Left renal cortex interstitium (tissue), 4 donors: Measurements from ENCODE around the gene DEAF1. TPM values are rescaled to one million over a fixed set of nuclear protein-coding genes. Genes with fewer than 3 reads are reported as not detected.

Experiments used
- DNase-seq, 4 donors: peaks; one replicate each; pipeline ENCODE4 v3.0.0-alpha.2; 2013; ENCODE audit warnings: low read depth in 4 of 4, low spot score in 2 of 4, missing footprints in 1 of 4
- polyA plus RNA-seq, 4 donors: library from polyadenylated mRNA; unstranded; fragments of 120-200 nt; gene quantifications; one replicate each; pipeline ENCODE4 v1.2.1, GENCODE V29; 2013; ENCODE audit not compliant: insufficient read length in 4 of 4

DEAF1 gene
- polyA plus RNA-seq, 4 donors = 44.7 to 57.7 (median 51.1) TPM

DNA sequence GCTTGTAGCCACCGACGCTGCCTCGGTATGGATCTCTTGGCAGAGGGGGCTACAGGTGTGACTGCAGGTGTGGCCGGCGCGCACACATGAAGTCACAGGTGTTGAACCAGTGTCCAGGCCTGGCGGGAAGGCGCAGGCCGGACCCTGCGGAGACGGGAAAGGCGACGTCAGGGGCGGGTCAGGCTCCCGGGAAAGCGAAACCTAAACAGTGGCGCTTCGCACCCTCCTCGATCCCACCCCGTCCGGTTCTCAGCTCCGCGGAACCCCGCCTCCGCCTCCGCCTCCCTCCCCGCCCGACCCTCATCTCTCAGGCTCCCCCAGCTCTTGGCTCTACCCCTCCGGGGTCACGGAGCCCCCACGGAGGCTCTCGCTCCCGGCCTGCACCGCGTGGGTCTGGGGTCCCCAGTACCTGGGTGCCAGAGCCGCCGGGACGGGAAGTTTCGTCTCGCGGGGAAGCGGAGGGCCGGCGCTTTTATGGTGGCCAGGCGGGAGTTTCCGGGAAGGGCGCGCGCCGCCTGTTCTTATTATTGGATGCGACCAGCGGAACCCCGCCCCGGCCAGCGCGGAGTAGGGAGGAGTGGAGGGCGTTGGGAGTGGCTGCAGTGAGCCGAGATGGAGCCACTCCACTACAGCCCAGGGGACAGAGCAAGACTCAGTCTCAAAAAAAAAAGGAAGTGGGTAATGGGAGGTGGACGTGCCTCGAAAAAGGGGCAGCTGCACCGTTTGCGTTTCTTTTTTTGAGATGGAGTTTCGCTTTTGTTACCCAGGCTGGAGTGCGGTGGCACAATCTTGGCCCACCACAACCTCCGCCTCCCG lies 79.3 kb downstream of the DEAF1 start, which contains the start of gene IRF7:
Gene IRF7 (minus strand): TSS at position 447 of the 816 bp plus-strand sequence. CDS start 586 bp downstream, outside the sequence.
- DNase-seq = peak; percentile 56 to 89 (median 79)

DNA sequence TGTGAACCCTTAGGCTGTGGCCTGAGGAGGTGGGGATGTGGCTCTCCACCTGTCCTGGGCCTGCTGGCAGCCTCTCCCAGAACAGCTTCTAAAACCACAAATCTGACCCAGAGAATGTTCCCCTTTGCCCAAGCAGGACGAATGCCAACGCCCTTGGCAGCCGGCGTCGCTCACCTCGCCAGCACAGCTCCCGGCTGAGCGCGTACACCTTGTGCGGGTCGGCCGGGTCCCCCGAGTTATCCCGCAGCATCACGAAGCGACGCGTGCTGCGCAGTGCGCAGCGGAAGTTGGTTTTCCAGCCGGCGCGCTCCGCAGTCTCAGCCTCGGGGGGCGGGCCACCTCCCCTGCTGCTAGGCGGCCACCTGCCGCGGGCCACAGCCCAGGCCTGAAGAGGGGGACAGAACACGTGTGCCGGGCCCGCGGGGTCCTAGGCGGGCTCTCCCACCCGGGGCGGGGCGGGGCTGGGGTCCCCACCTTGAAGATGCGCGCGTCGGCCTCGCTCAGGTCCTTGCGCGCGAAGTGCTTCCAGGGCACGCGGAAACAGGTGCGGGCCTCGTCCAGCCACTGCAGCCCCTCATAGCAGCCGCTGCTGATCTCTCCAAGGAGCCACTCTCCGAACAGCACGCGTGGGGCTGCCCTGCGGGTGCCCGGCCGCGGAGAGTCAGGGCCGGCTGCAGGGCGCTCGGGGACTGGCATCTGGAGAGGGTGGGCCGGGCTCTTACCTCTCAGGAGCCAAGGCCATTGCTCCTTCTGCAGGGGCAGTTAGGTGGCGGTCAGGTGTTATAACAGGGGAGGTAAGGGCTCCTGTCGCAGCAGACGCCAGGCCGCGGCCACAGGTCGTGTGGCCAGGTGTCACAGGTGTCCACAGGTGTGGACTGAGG lies 80.2 kb downstream of the DEAF1 start:
- no peak for DNase-seq

DNA sequence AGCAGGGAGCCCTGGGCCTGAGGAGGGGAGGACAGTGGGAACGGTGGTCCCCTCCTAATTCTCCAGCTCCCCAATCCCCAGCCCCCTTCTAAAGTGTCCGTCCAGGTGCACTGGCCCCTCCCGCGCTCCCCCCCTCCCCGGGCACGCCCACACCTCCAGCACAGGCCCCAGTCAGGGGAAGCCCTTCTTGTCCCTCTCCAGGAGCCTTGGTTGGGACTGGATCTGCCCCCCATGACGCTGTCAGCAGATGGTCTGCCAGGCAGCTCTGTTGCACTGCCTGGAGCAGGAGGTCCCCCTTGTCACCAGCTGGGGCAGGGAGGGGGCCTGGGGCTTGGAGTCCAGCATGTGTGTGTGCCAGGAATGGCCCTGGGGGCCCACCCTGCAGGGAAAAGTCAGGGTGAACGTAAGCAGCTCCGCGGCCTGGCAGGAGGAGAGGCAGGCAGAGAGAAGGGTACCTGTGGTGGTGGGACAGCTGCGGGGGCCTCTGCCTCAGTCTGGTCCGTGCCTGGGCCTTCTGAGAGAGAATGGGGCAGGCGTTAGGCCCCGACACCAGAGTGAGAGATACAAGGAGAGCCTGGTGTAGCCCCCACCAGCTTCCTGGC lies 80.9 kb downstream of the DEAF1 start:
- no peak for DNase-seq

DNA sequence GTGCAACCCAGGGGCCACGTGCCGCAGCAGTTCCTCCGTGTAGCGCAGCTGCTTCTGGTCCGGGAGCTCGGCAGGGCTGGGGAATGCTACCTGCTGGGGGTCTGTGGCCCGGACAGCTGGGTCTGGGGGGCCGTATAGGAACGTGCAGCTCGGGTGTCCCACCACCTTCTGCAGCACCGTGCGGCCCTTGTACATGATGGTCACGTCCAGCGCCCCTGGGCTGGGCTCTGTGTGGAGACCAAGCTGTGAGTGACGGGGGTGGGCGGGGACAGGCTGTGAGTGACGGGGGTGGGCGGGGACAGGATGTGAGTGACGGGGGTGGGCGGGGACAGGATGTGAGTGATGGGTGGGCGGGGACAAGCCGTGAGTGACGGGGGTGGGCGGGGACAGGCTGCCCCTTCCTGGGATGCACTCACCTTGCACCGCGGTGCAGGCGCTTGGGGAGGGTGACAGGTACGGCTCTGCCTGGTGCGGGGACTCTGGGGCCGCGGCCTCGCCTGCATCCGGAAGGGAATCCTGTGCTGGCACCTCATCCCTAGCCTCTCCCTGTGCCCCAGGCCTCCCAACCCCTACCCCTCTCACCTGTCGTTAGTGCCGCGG lies 81.6 kb downstream of the DEAF1 start:
- no peak for DNase-seq

DNA sequence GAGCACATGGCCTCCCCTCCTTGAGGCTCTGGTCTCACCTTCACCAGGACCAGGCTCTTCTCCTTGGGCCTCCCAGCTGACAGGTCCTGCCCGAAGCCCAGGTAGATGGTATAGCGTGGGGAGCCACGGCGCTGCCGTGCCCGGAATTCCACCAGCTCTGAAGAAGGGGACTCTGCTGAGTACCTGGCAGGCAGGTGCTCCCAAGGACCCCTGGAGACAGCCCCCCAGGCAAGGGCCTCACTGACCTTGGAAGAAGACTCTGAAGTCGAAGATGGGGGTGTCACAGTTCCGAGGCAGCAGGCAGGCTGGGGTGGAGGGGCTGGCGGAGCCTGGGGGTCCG lies 82.1 kb downstream of the DEAF1 start:
- DNase-seq = no peak

DNA sequence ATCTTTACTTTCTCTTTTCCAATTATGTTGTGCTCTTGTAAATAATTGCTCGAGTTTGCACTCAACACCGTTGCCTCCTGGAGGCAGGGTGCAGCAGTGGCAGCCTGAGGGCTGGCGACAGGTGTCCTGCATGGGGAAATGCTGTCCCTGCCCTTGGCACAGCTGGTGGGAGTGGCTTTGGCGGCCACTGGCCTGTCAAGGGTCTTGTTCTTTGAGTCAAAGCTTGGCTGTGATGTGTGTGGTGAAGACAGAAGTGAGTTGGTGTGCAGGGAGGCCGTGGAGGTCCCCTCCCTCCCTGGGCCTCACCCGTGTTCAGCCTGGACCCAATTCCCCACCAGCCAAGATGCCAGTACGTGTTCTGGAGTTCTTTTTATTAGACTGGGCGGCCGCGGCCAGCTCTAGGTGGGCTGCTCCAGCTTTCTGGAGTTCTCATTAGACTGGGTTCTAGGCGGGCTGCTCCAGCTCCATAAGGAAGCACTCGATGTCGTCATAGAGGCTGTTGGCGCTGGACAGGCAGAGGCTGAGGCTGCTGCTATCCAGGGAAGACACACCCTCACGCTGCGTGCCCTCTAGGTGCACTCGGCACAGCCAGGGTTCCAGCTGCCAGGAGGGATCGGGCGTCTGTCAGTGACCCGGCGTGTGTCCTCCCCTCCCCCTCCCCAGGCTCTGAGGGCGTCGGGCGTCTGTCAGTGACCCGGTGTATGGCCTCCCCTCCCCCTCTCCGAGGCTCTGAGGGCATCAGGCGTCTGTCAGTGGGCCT lies 82.6 kb downstream of the DEAF1 start:
- no peak for DNase-seq

DNA sequence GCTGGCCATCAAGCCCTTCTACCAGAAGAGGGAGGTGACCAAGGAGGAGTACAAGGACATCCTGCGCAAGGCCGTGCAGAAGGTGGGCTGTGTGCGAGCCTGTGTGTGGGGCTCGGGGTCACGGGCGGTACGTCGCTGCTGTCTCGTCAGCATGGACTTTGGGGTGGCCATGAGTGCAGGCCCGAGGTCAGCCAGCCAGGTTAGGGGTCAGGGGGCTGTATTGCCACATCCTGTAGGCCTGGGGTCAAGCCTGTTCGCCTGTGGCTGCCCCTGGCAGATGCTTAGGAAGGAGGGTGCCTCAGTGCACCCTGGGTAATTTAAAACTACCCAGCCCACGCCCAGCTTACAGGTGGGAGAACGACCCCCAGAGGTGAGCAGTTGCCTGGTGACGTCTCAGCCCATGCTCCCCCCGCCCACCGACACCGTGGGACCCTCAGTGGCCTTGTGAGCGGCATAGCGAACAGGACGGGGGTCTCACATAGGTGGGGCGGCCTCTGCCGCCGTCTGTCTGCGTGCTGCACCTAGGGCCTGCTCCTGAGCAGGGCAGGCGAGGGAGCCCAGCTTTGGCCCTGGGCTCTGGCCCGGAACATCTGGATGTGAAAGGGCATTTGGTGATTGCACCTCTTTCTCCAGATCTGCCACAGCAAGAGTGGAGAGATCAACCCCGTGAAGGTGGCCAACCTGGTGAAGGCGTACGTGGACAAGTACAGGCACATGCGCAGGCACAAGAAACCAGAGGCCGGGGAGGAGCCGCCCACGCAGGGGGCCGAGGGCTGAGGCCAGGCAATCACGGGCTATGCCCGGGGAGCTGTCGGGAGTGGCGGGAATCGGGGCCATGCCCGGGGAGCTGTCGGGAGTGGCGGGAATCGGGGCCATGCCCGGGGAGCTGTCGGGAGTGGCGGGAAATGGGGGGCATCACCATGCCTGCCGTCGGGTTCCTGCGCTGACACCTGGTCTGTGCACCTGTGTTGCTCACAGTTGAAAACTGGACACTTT lies 83.7 kb downstream of the DEAF1 start:
- DNase-seq = no peak

DNA sequence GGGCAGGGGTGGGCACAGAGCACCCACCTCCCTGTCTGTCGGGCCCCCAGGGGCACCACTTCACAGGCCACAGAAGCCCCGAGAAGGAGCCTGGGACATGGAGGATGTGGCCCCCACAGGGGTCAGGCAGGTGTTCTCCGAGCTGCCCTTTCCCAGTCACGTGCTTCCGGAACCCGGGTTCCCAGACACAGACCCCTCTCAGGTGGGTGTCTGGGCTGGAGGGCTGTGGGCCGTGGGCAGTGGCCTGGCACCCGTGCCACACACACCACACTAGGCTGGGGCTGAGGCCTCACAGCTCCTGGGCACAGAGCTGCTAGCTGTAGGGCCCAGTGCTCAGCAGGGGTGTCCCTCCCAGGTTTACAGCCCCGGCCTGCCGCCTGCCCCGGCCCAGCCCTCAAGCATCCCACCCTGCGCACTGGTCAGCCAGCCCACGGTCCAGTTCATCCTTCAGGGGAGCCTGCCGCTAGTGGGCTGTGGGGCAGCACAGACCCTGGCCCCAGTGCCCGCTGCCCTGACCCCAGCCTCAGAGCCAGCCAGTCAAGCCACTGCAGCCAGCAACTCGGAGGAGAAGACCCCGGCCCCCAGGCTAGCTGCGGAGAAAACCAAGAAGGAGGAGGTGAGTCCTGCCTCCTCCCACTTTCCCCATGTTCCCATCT lies 84.7 kb downstream of the DEAF1 start:
- no peak for DNase-seq

DNA sequence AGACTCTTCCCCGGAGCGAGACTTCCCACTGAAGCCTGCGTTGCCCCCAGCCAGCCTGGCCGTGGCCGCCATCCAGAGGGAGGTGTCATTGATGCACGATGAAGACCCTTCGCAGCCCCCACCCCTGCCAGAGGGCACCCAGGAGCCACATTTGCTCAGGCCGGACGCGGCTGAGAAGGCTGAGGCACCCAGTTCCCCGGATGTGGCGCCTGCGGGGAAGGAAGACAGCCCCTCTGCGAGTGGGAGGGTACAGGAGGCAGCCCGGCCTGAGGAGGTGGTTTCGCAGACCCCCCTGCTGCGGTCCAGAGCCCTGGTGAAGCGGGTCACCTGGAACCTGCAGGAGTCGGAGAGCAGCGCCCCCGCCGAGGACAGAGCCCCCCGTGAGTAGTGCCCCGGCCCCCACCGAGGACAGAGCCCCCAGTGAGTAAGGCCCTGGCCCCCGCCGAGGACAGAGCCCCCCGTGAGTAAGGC lies 85.6 kb downstream of the DEAF1 start:
- no peak for DNase-seq

DNA sequence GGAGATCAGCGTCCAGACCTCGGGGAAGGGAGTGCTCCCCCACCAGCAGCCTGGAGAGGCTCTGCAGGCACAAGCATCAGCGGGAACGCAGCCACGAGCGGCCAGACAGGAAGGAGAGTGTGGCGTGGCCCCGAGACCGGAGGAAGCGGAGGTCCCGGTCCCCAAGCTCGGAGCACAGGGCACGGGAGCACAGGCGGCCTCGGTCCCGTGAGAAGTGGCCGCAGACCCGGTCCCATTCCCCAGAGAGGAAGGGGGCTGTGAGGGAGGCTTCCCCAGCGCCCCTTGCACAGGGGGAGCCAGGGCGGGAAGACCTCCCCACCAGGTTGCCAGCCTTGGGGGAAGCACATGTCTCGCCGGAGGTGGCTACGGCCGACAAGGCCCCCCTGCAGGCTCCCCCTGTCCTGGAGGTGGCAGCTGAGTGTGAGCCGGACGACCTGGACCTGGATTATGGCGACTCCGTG lies 86.2 kb downstream of the DEAF1 start:
- no peak for DNase-seq

DNA sequence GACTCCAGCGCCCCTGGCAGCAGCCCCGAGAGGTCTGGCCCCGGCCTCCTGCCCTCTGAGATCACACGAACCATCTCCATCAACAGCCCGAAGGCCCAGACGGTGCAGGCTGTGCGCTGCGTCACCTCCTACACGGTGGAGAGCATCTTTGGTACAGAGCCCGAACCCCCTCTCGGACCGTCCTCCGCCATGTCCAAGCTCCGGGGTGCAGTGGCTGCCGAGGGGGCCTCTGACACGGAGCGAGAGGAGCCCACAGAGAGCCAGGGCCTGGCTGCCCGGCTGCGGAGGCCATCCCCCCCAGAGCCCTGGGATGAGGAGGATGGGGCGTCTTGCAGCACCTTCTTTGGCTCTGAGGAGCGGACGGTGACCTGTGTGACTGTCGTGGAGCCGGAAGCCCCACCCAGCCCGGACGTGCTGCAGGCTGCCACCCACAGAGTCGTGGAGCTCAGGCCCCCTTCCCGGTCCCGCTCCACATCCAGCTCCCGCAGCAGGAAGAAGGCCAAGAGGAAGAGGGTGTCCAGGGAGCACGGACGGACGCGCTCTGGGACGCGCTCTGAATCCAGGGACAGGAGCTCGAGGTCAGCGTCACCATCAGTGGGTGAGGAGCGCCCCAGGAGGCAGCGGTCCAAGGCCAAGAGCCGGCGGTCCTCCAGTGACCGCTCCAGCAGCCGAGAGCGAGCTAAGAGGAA lies 86.9 kb downstream of the DEAF1 start:
- DNase-seq = no peak

DNA sequence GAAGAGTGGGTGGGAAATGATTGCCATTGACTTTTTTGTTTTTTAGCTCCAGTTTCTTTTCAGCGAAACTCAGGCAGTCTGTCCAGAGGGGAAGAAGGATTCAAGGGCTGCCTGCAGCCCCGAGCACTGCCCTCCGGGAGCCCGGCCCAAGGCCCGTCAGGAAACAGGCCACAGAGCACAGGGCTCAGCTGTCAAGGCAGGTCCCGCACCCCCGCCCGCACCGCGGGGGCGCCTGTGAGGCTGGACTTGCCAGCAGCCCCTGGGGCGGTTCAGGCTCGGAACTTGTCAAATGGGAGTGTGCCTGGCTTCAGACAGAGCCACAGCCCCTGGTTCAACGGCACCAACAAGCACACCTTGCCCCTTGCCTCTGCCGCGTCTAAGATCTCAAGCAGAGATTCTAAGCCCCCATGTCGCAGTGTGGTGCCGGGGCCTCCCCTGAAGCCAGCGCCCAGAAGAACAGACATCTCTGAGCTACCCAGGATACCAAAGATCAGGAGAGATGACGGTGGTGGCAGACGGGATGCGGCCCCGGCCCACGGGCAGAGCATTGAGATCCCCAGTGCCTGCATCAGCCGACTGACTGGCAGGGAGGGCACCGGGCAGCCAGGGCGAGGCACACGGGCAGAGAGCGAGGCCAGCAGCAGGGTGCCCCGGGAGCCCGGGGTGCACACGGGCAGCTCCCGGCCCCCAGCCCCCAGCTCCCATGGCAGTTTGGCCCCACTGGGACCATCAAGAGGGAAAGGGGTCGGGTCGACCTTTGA lies 87.8 kb downstream of the DEAF1 start:
- DNase-seq = no peak

DNA sequence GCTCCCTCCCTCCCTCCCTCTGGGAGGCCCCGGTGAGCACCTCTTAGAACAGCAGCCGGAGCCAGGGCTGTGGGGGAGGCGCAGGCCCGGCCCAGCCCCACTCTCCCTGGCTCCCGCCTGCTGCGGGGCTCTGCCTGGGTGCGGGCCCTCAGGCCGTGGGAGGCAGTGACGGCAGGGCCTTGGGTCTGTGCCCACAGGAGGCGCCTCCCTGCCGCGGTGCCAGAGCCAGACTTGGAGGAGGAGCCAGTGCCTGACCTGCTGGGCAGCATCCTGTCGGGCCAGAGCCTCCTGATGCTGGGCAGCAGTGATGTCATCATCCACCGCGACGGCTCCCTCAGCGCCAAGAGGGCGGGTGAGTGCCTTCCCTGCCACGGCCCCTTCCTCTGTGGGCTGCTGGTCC lies 88.8 kb downstream of the DEAF1 start:
- DNase-seq = no peak

DNA sequence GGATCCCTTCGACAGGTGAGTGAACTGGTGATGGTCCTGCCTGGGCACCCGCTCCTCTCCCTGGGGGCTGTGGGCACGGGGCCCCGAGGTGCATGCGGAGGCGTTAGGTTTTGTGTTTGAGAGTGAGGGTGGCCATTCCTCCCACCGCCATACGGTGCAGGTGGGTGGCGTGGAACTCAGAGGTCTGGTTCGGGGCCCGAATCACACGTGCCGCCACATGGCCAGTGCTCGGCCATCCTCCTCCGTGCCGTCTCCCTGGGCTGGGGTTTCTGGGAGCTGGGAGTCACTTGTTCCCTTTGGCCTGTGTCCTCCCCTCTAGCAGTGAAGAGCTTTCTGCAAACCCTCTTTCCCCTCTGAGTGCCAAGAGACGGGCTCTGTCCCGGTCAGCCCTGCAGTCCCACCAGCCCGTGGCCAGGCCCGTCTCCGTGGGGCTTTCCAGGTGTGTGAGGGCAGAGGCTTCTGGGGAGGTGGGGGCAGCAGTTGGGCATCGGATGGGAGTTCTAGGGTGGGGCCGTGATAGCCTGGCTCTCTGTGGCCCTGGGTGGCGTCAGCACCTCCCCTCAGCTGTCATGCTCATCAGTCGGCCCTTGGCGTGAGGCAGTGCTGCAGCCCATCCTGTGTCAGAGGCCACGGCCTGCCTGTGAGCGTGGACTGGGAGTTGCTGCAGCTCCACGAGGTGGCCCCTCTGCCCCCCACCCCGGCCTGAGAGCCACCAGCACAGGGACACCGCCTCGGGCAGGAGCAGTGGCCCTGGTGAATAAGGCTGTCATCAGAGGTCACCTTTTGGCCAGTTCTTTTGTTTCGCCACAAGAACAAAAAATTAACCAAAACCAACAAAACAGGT lies 89.5 kb downstream of the DEAF1 start:
- DNase-seq = no peak

DNA sequence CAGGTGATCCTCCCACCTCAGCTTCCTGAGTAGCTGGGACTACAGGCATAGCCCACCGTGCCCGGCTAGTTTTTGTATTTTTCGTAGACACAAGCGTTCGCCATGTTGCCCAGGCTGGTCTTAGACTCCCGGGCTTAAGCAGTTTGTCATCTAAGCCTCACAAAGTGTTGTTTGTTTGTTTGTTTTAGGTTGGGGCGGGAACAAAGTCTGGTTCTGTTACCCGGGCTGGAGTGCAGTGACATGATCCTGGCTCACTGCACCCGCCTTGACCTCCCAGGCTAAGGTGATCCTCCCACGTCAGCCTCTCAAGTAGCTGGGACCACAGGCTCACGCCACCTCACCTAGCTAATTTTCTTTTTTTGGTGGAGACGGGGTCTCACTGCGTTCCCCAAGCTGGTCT lies 91.9 kb downstream of the DEAF1 start:
- no peak for DNase-seq
